Retinal pigment epithelial cell (primary cell): Measurements from ENCODE around the gene ANKRD2.
"Not testable (repeated sequence)": the region's sequence is repeated elsewhere in the genome, so short reads cannot be mapped to it uniquely, and the experiment has no call there.

ENCODE experiments used
- DNase-seq: peaks from one replicate; pipeline ENCODE4 v3.0.0-alpha.2; 2010; ENCODE audit warnings: low read depth
- H3K4me3 ChIP-seq: 2 replicates; pipeline ENCODE4 v1.5.1; 2011; ENCODE audit warnings: mild to moderate bottlenecking, low read length, control low read depth, moderate library complexity
- TF ChIP-seq, protein P1 (sequence below): conservative IDR thresholded peaks from 2 replicates; pipeline ENCODE4 v1.5.1; 2011; ENCODE audit warnings: low read depth, low read length, control low read depth, inconsistent platforms

ANKRD2 gene

DNA sequence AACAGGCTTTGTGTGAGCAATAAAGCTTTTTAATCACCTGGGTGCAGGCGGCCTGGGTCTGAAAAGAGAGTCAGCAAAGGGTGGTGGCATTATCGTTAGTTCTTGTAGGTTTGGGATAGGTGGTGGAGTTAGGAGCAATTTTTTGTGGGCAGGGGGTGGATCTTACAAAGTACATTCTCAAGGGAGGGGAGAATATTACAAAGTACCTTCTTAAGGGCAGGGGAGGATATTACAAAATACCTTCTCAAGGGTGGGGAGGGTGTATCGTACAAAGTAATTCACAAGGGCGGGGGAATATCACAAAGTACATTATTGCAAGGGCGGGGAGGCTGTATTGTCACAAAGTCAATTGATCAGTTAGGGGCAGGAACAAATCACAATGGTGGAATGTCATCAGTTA lies 10.2 kb upstream of the ANKRD2 start:
- H3K4me3 ChIP-seq, DNase-seq: not testable (repeated sequence)

DNA sequence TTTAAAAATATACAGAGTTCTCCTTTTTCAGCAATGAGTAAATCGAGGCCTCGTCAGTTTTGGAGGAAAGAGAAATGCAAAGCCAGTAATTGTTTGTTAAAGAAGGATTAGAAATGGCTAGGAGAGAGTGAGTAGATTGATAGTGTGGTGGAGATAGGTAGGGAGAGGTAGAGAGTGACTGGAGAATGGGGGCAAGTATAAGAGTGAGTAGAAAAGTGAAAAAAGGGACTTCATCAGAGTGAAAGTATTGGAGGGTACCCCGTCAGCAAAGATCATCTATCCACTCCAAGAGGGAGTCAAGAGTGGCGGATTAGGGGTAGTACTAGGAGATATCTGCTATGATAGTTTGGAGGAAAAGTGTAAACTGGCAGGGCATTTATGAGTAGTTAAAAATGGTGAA lies 9.2 kb upstream of the ANKRD2 start:
- DNase-seq: no peak
- TF ChIP-seq, protein P1, sequence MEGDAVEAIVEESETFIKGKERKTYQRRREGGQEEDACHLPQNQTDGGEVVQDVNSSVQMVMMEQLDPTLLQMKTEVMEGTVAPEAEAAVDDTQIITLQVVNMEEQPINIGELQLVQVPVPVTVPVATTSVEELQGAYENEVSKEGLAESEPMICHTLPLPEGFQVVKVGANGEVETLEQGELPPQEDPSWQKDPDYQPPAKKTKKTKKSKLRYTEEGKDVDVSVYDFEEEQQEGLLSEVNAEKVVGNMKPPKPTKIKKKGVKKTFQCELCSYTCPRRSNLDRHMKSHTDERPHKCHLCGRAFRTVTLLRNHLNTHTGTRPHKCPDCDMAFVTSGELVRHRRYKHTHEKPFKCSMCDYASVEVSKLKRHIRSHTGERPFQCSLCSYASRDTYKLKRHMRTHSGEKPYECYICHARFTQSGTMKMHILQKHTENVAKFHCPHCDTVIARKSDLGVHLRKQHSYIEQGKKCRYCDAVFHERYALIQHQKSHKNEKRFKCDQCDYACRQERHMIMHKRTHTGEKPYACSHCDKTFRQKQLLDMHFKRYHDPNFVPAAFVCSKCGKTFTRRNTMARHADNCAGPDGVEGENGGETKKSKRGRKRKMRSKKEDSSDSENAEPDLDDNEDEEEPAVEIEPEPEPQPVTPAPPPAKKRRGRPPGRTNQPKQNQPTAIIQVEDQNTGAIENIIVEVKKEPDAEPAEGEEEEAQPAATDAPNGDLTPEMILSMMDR: no peak

DNA sequence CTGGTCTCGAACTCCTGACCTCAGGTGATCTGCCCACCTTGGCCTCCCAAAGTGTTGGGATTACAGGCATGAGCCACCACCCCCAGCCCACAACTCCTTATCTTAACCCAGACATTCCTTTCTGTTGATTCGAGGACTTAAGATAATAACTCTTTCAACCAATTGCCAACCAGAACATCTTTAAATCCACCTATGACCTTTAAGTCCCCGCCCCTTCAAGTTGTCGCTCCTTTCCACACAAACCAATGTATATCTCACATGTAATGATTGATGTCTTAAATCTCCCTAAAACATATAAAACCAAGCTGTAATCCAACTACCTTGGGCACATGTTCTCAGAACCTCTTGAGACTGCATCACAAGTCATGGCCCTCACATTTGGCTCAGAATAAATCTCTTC lies 7.8 kb upstream of the ANKRD2 start:
- TF ChIP-seq, protein P1: no peak
- no peak overlapping the region for H3K4me3 ChIP-seq
- no peak for DNase-seq

More for the DNA sequence above, 9.2 kb upstream of the ANKRD2 start:
- H3K4me3 ChIP-seq: no peak overlapping the region

DNA sequence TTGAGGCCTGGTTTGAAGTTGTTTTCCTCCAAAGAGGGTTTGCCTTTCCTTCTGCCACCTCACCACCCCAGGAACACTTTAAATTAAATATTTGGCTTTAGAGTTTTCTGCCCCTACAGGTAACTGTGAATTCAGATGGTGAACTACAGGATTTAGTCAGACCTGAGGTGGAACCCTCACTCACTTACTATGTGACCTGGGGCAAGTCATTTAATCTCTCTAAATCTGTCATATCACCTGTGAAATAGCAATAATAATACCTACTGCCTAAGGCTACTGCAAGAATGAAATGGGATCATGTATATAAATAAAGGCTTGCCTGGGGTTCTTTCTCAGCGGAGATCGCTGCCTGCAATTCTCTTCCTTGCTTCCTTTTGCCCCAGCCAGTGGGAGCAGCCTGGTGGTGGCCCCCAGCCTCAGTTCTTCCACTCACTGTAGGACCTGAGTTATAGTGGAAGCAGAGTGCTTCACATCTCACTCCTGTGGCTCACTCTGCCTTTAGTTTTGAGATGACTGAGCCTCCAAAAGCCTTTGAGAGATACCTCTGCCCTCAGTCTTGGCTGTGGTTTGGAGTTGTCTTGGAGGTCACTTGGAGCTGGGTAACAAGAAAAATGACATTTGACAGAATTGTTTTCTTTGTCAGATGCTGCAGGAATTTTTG lies 6.1 kb upstream of the ANKRD2 start:
- TF ChIP-seq, protein P1: no peak
- no peak overlapping the region for H3K4me3 ChIP-seq
- no peak for DNase-seq

DNA sequence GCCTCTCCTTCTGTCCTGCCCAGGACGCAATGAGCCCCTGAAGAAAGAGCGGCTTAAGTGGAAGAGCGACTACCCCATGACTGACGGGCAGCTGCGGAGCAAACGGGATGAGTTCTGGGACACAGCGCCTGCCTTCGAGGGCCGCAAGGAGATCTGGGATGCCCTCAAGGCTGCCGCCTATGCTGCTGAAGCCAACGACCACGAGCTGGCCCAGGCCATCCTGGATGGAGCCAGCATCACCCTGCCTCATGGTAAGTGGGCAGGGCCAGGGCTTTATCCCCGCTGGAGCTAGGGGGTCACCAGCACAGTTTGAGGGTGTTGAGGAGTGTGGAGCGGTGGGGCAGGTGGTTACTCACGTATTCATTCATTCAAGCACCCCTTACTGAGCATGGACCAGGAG lies 4.7 kb upstream of the ANKRD2 start:
- TF ChIP-seq, protein P1: no peak
- no peak overlapping the region for H3K4me3 ChIP-seq
- no peak for DNase-seq

DNA sequence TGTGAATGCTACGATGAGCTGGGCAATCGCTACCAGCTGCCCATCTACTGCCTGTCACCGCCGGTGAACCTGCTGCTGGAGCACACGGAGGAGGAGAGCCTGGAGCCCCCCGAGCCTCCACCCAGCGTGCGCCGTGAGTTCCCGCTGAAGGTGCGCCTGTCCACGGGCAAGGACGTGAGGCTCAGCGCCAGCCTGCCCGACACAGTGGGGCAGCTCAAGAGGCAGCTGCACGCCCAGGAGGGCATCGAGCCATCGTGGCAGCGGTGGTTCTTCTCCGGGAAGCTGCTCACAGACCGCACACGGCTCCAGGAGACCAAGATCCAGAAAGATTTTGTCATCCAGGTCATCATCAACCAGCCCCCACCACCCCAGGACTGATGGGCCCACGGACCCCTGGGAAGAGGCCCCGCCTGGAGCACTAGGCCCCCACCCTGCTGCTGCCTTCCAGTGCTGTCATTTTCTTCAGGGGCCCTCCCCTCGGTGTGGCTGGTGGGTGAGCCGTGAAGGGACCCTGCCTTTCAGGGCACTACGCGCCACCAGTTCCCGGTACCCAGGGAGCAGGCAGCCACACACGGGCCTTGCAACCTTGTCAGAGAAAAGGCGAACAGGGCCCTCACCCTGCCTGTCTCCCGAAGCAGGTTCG lies 2.3 kb upstream of the ANKRD2 start:
- TF ChIP-seq, protein P1: no peak
- no peak for DNase-seq

DNA sequence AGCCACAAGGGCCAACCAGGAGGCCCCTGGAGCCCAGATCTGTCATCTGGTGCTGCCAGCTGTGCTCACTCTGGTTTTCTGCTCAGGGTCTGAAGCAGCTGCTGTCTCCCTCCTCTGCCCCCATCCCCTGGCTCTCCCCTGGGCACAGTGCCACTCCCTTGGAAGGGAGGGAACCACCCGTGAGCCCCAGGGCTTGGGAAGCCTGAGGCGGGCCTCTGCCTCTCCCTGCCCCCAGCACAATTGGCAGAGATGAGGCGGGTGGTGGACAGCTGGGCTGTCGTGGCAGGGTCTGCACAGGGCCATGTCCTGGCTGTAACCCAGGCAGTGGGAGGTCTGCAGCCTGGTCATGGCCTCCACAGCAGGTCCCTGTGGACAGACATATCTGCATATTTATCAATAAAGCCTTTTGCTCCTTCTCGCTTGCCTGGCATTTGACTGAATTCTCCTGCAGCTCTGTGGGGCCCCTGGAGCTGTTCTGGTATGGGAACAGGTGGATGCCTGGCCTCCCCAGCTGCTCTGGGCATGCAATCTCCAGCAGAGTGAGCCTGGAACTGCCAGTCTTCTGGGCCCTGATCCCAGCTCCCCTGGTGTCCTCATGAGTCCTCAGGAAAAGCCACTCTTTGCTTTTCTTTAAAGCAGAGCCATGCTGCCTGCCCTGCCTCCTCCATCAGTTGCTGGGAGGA lies 1.6 kb upstream of the ANKRD2 start:
- TF ChIP-seq, protein P1: no peak
- no peak for DNase-seq
- H3K4me3 ChIP-seq: no peak overlapping the region

More for the DNA sequence above, 2.3 kb upstream of the ANKRD2 start:
- H3K4me3 ChIP-seq: no peak overlapping the region
